GM12874 (cell line): ENCODE results near the gene NOXA1.
A peak's percentile ranks its signal among the peaks of the same experiment; 100 is the strongest.

Source experiments
- TF ChIP-seq, protein P1 (sequence below): IDR thresholded peaks from 2 replicates; pipeline ENCODE4 v1.5.1; 2011; ENCODE audit warnings: low read depth, mild to moderate bottlenecking, control low read depth, low read length, moderate library complexity; ENCODE audit not compliant: insufficient read depth

Gene NOXA1

DNA sequence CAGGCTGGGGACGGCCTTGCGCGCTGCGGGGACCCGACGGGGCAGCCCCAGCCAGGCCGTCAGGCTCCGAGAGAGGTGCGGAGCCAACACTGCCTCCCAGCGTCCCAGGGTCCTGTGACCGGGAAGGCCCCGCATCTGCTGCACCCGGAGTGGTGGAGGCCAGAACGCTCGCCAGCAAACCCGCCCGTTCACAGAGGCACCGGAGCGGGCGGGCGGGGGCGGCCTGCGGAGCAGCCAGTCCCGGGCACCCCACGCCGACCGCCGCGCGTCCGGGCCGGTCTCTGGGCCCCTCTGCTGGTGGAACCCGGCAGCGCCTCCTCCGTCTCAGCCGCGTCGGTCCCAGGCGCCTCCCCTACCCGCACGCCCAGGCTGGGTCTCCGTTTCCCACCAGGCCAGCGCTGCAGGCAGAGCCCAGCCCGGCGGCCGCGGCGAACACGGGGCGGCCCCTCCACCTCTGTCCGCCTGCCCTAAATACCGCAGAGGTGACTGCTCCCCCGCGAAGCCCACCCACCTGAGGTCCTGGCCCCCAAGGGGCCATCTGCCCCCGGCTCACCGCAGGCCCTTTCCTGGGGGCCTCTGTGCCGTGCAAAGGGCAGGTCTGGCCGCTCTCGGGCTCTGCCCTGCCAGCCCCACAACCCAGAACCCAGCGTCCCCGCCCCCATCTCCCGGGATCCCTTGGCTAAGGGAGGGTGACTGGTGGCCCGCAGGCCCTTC lies 16.2 kb upstream of the NOXA1 start:
- TF ChIP-seq, protein P1, sequence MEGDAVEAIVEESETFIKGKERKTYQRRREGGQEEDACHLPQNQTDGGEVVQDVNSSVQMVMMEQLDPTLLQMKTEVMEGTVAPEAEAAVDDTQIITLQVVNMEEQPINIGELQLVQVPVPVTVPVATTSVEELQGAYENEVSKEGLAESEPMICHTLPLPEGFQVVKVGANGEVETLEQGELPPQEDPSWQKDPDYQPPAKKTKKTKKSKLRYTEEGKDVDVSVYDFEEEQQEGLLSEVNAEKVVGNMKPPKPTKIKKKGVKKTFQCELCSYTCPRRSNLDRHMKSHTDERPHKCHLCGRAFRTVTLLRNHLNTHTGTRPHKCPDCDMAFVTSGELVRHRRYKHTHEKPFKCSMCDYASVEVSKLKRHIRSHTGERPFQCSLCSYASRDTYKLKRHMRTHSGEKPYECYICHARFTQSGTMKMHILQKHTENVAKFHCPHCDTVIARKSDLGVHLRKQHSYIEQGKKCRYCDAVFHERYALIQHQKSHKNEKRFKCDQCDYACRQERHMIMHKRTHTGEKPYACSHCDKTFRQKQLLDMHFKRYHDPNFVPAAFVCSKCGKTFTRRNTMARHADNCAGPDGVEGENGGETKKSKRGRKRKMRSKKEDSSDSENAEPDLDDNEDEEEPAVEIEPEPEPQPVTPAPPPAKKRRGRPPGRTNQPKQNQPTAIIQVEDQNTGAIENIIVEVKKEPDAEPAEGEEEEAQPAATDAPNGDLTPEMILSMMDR, result peak; percentile 78

DNA sequence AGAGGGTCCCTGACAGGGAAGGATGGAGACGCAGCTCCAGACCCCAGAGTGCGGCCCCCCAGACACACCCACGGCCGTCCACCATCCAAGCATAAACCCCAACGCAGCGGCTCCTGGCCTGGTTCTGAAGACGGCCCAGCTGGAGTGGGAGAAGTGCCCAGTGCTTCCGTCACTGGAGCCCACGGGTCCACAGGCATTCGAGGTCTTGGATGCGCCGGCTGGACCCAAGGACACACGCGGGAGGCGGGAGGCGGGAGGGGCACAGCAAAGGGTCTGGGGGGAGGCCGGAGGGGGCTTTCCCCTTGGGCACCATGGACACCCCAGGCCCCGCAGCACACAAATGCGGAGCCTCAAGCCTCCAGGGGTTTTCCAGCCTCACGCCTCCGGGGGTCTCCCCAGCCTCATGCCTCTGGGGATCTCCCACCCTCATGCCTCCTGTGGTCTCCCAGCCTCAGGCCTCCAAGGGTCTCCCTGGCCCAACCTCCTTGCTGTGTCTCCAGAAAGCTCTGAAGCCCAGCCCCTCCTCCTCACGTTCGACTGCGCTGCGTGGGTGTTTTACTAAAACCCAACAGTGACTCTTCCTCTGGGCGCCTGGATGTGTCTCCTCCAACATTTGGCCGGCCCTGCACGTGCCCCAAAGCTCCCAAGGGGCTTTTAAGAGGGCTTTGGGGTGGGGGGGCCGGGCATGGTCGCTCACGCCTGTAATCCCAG lies 15.4 kb upstream of the NOXA1 start:
- TF ChIP-seq, protein P1, result no peak

DNA sequence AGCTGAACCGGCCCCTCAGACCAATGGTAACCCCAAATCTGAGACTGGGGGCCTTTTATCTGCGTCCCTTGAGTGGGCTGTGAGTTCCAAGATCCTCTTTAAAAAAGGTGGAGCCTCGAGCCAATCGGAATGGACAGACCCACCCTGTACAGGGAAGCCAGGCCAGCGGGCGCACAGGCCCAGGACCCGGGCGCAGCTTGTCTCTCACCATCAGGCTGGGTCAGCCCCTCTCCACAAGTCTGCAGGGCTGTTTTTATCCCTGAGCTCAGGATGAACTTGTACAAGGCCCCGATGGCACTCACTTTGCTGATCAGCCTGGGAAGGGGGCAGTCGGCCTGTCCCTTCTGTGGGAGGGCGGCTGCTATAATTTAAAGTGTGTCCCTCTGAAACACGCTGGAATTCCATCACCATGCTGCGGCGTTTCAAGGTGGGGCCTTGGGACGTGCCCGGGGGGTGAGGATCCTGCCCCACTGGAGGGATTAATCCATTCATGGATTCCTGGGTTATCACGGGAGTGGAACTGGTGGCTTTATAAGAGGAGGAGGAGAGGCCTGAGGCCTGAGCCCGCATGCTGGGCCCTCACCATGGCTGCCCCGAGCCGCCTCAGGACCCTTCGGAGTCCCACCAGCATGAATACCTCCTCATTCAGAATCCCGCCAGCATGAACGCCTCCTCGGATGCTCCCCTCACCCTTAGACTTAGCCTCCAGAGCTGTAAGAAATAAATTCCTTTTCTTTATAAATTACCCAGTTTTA lies 14.4 kb upstream of the NOXA1 start:
- TF ChIP-seq, protein P1, result no peak

DNA sequence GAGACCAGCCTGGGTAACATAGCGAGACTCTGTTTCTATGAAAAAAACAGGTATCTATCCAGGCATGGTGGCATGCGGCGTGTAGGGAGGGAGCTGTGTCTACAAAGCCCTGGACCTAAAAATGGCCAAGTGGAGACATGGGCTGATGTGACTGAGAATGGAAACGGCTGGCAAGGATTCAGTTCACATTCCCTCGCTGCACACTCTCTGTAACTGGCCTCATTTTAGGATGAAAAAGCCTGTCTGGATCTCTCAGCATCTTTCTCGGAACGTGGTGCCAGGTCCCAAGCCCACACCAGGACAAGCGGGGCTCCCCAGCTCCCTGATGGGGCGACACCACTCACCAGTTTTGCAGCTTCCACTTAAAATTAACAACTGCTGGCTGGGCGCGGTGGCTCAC lies 13.7 kb upstream of the NOXA1 start:
- TF ChIP-seq, protein P1, result no peak

DNA sequence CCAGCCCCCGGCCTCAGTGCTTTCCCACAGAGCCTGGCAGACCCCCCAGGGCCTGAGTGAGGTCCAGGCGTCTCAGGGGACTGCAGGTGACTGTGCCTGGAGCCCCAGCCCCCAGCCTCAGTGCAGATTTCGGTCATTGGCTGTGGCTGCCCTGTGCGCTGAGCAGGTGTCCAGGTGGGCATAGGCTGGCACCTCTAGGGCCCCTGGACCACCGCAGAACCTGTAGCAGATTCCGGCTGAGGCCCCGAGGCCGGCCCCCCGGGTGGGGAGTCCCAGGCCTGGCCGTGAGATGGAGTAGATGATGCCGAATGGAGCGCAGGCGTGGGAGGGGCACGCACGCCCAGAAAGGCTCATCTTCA lies 12.3 kb upstream of the NOXA1 start:
- TF ChIP-seq, protein P1, result no peak

DNA sequence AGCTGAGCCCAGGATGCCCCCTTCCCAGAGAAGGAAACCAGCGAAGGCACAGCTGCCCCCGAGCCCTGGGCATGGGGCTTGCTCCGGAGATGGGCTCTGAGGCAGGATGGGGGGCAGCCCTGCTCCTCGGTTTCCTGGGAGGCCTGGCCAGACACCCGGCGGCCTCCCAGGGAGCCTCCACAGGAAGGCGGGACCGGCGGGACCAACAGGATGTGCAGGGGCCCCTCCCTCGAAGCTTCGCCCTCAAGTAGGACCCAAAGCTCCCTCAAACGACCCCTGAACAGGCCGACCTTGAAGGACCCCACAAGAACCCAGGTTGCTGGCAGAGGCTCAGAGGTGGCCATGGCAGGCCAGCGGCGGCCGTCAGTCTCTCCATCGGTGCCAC lies 11.9 kb upstream of the NOXA1 start:
- TF ChIP-seq, protein P1, result no peak

DNA sequence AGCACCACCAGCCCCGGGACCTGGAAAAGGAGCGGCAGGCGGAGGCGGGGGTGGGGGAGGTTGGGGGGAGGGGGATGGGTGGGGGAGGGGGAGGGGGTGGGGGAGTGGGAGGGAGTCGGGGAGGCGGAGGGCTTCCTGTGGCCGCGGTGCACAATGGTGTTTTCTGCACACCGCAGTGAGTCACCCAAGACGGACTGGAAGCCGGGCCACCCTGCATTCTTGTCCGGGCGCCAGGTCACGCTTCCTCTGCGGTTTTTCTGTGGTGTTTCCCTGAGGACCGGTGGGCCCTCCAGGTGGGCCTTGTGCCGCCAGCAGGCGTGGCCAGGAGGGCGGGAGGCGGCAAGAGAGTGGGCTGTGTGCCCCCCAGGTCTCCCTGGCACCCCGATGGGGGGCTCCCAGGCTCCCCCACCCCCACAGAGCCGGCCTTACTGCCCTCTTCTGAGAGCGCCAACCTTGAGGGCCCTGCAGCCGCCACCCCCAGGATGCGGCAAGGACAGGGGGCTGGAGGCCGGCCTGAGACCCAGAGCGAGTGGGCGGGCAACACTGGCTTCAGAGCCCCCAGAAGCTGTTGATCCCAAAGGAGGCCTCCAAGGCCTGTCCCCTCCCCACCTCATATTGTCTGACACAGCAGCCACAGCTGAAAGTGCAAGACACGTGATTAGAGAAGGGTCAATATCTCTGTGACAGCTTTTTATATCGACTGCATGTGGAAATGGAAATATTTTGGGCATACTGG lies 11.4 kb upstream of the NOXA1 start:
- TF ChIP-seq, protein P1, result no peak
